Cardiac atrium fibroblast (primary cell): ENCODE measurements around the gene KCNJ1. TPM values are rescaled to one million over a fixed set of nuclear protein-coding genes. Genes with fewer than 3 reads are reported as not detected.

Source experiments
- total RNA-seq: library from RNA; depleted of rRNA; stranded (reverse); fragments of >200 nt; gene quantifications from 2 replicates; pipeline ENCODE4 v1.2.3, GENCODE V29; 2015

Gene KCNJ1
- not detected in 2 replicates for total RNA-seq

GRCh38 chr11:128867277-128867676, at the start of gene KCNJ1:
Gene KCNJ1, minus strand, starts transcription at chr11:128867296. Its CDS starts 27,053 bp downstream, at chr11:128840243.

GRCh38 chr11:128890543-128891368, 23.7 kb upstream of the KCNJ1 start, which contains the start of gene KCNJ5:
Gene KCNJ5, plus strand, starts transcription at chr11:128891356. Its CDS starts 19,918 bp downstream, at chr11:128911274.

Other genes starting within 250 kb of the KCNJ1 start
- gene FLI1, start 173.2 kb downstream of the KCNJ1 start, total RNA-seq = 48.9 and 71.4 TPM in 2 replicates
- gene KCNJ5, start 24.1 kb upstream of the KCNJ1 start, total RNA-seq = 0.36 TPM in 1 of 2 replicates, not detected in the other
- not detected in 2 replicates for gene TP53AIP1, start 75.6 kb upstream of the KCNJ1 start, total RNA-seq